ENCODE measurements around the gene SEMA3D.

The SEMA3D gene

DNA sequence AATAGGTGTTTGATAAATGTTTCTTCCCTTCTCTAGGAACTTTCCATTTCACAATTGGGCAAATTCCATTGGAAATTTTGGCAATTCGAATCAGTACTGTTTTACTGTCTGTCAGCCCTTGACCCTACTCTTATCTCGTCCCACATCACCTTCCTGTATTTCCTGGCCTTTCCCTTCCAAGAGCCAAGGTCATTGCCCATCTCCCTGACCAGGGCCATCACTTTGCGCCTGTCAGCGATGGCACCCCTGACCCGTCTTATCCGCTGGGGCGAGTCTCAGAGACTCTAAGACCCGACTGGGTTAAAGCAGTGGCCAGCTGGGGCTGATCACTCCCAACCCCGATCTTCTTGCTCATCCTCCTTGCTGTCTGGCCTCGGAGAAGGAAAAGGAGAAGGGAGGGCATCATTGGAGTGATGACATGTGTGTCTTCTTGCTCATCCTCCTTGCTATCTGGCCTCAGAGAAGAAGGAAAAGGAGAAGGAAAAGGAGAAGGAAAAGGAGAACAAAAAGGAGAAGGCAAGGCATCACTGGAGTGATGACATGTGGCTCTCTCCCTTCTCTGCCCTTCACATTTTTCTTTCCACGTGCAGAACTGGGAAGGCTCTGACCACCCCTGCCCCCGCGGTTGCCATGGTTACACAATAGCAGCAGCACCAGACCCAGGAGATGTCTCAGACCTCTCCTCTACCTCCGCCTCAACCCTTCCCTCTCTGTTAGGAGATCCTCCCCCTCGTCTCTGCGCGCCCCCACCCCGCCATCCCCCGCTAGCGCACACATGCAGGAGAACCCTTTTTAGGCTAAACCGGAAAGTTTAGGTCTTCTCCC is 2.0 kb downstream of the SEMA3D start:
- no peak for DNase-seq (ENCODE audit: low read depth in 2 of 2)

DNA sequence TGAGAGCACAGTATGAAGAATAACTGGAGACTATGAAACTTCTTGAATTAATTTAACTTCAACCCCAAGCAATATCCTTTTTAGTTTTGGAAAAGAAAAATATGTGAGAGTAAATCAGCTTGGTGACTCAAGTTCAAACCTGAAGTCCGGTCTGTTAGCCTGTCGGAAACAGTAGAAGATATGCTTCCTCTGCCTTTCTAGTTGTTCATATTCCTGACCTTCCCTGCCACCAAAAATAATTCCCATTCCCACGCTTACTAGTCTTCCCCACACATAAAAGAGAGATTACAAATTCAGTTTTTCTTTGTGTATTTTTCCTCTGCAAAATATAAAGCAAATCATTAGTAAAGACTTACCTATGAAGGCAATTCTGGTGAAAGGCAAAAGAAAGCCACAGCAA is 3.6 kb downstream of the SEMA3D start:
- DNase-seq (ENCODE audit: low read depth in 2 of 2): no peak

DNA sequence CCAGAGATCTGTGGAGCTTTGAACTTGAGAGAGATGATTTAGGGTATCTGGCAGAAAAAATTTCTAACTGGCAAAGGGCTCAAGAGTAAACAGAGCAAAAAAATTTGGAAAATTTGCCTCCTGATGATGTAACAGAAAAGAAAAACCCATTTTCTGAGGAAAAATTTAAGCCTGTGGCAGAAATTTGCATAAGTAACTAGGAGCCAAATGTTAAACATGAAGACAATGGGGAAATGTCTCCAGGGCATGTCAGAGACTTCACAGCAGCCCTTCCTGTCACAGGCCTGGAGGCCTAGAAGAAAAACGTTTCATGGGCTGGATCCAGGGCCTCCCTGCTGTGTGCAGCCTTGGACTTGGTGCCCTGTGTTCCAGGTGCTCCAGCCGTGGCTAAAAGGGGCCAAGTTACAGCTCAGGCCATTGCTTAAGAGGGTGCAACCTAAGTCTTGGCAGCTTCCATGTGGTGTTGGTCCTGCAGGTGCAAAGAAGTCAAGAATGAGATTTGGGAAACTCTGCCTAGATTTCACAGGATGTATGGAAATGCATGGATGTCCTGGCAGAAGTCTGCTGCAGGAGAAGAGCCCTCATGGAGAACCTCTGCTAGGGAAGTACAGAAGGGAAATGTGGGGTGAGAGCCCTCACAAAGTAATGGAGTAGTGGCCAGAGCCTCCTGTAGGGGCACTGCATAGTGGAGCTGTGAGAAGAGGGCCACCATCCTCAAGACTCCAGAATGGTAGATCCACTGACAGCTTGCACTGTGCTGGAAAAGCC is 8.1 kb downstream of the SEMA3D start:
- no peak for DNase-seq (ENCODE audit: low read depth in 2 of 2)

DNA sequence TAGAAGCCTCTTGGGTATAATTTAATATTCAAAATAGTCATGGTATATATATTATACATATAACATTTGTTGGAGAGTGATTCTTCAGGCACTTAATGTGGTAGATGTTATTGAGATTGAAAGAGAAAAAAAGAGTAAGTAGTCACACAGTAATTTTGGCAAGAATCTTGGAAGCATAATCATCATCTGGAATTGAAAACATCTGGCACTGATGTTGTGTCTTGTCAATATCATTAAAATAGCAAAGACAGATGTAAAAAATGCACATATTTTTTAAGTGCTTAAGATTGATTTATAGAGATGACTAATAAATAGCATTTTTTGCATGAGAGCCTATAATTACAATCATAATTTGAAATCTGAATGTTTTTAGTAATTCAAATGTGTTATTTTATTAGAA is 9.5 kb downstream of the SEMA3D start:
- DNase-seq (ENCODE audit: low read depth in 2 of 2): no peak

DNA sequence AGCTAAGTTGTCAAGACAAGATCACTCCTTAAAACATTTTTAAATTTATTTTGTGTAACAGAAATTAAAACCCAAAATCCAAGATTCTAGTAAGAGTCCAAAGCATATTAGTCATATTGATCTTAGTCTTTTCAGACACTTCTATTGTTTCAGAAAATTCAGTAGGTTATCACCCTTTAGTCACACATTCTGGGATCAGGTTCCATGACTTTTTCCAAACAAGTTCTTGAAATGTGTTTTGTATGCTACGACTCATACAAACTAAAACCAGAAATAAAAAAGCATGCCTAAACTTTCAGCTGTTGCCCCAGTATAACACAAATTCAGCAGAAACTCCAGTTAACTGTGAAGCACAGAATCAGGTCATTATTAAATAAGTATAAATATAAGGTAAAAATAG is 10.7 kb downstream of the SEMA3D start:
- no peak for DNase-seq (ENCODE audit: low read depth in 2 of 2)

DNA sequence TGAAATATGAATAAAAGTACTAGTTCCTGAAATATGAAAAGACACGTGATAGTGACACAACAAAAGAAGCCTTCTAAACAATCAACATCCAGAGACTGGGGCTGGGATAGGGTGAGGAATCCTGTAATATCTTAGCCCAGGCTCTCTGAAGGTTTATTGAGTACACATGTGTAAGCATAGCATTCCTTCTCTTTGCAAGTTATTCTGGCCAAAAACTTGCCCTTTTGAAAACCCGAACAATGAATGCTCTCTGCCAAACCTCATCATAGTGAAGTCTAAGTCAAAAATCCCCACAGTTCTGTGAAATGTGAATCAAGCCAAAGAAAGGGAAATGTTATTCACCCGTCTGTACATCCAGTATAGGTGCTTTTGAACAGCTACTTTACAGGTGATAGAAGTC is 11.6 kb downstream of the SEMA3D start:
- DNase-seq (ENCODE audit: low read depth in 2 of 2): no peak

DNA sequence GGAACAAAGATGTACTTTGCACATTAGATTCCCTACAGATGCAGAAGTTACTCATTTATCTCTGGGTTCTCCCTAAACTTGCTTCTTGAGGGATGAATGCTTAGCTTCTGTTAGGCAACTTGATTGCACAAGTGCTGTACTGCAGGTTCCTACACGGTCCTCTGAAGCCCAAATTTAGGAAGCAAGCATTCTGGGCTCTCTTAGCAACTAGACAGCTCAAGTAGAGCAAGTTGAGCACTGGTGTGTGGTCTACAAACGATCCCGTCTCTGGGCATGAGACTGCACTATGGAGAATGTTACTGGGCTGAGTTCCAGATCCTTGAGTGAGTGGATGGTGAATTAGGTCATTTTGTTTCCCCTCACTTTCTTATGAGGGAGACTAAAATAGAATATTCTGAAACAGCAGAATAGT is 14.3 kb downstream of the SEMA3D start:
- DNase-seq (ENCODE audit: low read depth in 2 of 2): no peak

DNA sequence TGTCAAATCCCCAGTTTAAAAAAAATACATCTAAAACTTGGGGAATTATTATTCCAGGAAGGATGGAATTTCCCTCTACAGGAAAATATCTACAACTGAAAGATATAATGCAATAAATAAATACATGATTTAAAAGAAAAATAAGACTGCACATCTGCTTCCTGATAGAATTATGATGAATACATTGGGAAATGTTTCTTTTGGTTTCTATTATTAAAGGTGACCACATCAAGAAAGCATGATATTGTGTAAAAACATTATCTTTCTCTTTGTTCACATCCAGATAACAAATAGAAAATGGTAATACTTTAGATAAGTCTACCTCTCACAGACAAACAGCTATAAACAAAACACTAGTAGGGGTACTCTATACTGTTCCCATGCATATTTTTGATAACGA is 19.2 kb downstream of the SEMA3D start:
- DNase-seq (ENCODE audit: low read depth in 2 of 2): no peak

DNA sequence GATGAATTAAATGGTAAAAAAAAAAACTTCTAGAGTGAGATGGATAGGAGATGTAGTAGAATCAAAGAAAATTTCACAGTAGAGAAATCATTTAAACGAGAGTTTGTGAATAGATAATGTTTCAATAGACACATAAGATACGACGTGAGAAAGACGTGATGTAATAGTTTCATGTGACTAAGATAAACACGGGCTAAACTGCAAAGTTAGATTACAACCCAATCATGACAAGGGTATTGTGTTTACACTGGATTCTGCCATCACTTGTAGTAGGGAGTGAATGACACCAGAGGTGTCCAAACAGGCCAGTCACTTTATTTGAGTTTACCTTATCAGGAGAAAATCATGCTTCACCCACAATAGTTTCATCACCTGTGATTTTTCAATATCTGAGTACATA is 21.6 kb downstream of the SEMA3D start:
- no peak for DNase-seq (ENCODE audit: low read depth in 2 of 2)

DNA sequence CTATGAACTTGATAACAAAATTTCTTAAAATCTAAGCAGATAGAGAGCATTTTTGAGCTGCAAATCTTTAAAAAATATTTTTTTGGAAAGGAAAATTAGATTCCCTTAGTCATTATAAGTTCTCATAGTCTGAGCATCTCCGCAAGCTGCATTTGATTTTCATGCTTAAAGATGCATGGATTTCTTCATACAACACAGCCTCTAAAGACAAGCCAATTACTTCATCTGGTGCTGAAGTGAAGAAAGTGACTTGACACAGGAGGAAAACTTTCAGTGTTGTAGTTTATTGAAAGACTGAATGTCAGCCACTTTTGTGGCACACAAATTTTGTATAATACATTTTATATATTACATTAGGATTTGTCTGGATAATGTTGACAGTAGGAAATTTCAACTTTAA is 22.5 kb downstream of the SEMA3D start:
- DNase-seq (ENCODE audit: low read depth in 2 of 2): no peak

DNA sequence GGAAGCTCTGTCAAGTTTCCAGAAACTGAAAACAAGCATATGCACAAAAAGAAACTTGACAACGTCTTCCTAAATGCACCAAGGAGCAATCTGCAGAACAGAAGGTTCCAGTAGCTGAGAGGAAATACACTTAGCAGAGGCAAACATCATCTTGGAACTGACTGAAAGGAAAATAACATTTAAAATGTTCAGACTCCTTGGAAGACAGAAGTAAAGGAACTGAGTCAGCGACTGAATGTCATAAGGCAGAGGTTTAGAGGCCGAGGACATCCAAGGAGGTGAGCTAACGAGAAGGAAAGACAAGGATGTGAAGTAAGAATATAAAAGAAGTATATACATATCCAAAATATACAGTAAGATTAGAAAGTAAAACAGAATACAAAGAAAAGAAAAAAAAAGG is 24.1 kb downstream of the SEMA3D start:
- no peak for DNase-seq (ENCODE audit: low read depth in 2 of 2)

DNA sequence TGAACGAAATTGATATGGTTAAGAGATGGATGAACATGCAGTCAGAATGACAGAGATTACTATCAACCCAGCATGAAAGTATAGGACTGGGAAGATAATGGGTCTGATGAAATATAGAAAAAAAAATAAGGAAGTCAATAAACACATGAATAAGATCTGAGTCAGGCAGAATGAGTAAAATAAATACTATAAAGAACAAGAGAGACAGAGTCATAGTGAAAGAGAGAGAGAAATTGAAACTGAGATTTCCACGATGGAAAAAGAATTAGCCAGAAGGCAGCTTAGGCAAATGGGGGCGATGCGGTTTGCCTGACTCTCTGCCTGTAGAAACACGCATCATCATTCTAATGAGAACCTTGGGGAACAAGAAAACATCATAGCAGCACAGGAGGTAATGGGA is 26.6 kb downstream of the SEMA3D start:
- no peak for DNase-seq (ENCODE audit: low read depth in 2 of 2)

DNA sequence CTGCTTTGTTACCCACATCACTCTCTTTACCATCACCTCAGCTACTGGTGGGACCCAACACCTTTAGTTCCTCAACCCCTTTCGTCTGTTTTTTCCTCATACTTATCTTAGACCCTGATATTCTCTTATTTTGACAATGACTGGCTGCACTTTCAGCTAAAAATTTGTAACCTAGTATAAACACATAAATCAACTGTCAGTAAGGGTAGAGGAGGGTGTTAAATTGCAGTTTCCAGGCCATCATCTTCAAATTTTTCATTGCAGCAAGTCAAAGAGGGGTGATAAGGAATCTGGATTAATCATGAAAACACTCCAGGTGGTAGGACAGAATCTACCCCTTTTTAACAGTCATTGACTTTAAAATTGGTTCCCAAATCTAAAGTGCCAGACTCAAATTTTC is 27.9 kb downstream of the SEMA3D start:
- no peak for DNase-seq (ENCODE audit: low read depth in 2 of 2)

DNA sequence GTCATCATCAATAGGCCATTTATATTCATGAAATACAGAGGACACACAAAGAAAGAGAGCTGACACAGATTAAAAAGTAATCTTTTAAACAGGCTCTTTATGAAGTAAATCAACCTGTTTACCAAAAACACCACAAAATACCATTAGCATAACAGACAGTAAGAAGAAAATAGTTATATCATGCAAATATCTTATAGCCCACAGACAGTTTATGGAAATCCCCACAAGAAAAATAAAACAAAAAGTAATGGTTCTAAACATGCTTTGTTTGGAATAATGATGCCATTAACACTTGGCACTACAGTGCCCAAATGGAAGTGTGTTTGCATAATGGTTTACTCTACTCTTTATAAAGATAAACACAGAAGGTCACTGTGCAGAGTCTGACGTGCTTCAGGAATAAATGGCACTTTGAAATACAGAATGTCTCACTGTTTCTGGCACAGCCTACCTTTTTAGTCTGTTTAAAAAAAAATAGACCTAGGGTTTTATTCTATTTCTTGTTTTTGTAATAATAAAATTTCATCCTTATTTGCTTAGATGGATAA is 30.1 kb downstream of the SEMA3D start:
- DNase-seq (ENCODE audit: low read depth in 2 of 2): no peak

DNA sequence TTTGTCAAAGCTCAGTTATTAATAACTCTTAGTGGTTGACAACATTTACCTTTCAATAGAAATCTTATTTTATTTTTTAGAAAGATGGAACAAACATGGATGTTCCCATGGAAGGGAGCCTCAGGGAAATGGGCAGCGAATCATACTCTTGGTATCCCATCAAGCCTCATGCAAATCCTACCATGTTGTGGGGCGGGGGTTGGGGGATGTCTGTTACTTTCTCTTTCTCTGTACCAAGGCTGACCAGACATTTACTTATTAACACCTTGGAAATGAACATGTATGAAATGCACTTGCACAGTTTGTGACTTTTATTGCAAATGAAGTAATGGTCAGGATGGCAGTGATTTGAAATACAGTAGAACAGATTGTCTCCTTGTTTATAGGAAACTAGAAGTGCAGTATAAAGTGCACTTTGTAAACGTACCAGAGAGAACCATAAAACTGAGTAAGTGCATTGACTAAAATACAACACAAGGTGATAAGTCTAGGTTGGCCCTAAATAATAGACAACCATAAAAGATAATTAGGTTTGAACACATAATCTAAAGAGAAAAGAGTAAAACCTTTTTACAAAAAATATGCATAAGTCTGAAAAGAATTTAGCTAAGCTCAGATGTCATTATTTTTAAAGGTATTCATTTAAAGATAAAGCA is 32.4 kb downstream of the SEMA3D start:
- no peak for DNase-seq (ENCODE audit: low read depth in 2 of 2)

DNA sequence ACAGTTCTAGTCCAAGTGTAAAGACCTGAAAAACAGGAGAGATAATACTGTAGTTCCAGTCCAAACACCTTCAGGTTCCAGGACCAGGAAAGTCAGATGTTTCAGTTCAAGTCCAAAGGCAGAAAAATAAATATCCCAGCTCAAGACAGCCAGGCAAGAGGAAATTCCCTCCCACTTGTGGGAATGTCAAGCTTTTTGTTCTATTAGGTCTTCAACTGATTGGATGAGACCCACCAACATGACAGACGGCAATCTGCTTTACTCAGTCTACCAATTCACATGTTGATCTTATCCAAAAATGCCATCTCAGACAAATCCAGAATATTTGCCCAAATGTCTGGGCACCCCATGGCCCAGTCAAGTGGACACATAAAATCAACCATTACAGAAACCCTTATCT is 33.1 kb downstream of the SEMA3D start:
- no peak for DNase-seq (ENCODE audit: low read depth in 2 of 2)

DNA sequence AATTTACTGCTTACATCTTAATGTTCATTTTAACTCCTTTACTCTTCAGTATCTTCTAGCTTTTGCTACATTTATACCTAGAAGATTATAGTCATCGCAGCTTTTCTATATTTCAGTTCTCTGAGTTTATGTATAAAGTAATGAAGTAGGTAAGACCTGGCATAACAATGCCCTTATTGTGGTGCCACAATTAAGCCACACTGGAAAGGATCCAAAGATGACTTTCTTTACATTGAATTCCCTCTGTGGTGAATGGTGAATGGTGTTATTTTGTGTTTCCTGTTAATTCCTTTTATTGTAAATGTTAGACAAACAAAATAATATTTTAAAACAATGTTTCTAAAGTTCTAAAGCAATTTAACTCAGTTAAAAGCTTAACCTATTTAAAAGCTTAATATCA is 36.2 kb downstream of the SEMA3D start:
- no peak for DNase-seq (ENCODE audit: low read depth in 2 of 2)

DNA sequence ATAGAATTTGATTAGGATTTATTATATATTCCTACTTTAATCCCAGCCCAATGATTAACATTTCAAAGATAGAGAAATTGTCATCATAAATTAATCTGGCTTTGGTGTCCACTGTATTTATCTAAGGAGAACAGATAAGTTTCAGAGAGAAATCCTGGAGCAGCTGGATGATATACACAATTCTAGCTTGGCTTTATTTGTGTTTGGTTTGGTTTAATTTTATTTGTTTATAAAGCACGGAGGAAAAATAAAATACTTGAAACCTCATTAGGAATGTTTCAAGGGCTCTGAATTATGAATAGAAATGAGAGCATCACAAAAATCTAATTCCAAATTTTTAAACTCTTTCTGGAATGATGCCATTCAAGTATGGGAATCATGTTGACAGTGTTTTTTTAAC is 42.1 kb downstream of the SEMA3D start:
- DNase-seq (ENCODE audit: low read depth in 2 of 2): no peak

DNA sequence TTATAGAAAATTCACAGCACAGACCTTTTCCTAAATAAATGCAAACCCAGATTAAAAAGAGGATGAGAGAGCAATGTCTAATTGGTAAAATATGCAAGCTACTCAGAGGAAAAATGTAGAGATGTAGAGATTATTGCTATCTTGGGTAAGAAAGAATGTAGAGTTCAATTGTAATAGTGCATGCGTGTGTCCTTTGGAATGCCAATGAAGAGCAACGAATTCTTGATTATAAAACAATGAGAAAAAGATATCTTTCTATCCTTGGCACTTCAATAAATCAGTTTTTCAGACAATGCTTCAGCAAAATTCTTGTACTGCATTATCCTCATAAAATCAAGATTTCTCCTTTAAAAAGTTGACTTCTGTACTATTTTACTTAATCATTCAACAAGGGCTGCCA is 50.9 kb downstream of the SEMA3D start:
- DNase-seq (ENCODE audit: low read depth in 2 of 2): no peak

DNA sequence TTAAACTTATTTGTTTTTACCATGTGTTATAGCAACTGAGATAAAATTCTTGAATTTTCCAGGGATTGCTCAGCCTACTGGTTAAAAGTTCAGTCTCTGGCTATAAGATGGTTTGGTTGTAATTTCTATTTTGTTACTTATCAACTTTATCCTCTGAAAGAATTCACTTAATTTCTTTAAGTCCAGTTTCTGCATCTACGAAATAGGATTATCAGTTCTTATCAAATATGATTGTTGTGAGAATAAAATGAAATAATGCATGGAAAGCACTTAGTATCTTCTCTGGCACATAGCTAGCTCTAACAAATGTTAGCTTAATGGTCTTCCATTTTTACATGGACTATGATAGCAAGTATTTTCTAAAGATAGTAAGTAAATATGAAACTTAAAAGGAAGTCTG is 53.3 kb downstream of the SEMA3D start:
- DNase-seq (ENCODE audit: low read depth in 2 of 2): no peak

DNA sequence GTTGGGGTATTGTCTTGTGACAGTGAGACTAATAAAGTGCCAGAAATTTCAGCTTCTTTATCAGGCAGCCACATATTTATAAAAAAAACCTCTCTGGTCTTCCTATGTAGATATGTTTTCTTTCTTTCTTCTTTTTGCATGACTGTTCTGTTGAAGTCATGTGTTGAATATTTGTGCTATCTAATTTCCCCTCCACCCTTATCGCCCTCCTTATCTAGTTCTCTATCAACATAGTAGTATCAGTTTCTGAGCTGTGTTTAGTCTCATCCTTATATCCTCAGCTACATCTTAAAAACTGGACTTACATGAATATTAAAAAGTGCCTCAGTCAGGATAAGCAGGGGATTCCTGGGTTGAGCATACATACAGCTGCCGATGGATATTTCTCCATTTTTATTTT is 53.9 kb downstream of the SEMA3D start:
- DNase-seq (ENCODE audit: low read depth in 2 of 2): no peak

DNA sequence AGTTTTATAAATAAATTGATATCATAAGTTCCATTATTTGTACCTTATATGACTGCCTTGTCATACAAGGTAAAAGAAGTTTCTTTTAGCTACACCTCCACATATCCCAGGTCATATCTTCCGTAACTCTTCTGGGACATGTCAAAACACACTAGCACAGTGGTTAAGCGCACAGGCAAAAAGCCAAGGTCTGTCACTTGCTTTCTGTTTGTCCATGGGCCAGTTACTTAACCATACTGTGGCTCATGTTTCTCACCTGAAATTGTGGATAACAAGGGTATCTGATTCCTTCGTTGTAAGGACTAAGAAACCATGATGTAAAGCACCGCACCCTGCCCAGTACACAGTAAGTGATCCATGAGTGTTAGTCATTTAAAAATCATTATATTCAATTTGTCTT is 56.2 kb downstream of the SEMA3D start:
- no peak for DNase-seq (ENCODE audit: low read depth in 2 of 2)

DNA sequence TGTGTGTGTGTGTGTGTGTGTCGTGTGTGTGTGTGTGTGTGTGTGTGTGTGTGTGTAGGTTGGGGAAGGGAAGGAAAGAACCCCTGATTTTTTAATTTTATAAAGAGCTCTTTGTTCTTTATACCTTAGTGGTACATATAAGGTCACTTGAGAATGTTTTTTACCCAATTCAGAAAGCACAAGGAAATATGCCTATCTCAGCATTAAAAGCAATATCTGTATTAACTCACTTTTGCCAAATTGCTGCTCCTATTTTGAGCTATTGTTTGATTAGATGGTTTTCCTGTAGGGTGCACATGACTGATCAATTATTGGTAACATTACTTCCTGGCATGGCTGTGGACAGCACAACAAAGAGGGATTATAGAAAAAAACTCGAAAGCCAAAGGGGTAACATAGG is 60.5 kb downstream of the SEMA3D start:
- no peak for DNase-seq (ENCODE audit: low read depth in 2 of 2)

Measured in stimulated activated CD4-positive, alpha-beta T cell treated with anti-CD3 and anti-CD28 coated beads, Interleukin-1b, Interleukin-23, amount 100 ng/mL, for 1 hour (primary cell).